Adrenal gland (tissue), 5 donors: ENCODE measurements around the gene UGT1A10.

ENCODE experiments used
- CTCF ChIP-seq, 6 experiments: fragments of 450-650 bp in 4 of 6; fragments of 200-600 bp in 2 of 6; sonication (generic) in 1 of 6; IDR thresholded peaks; 1 replicate in 5 of 6; 2 replicates in 1 of 6; pipeline versions ENCODE4 v1.5.1 to v1.8.0; 2016 to 2021; ENCODE audit warnings: antibody characterized with exemption in 6 of 6, mild to moderate bottlenecking in 2 of 6, moderate library complexity in 1 of 6
- POLR2A ChIP-seq, 2 donors: fragments of 450-650 bp; IDR thresholded peaks; one replicate each; pipeline ENCODE4 v1.6.1; 2017; ENCODE audit warnings: antibody characterized with exemption in 2 of 2, mild to moderate bottlenecking in 2 of 2, moderate library complexity in 1 of 2
- donor health status: DM: no; HTN: no; CAD: no.

GRCh38 chr2:233800208-233800607 is 164.0 kb downstream of the UGT1A10 start:
- TF ChIP-seq CTCF (IDR thresholded peaks at IDR 0.05) = no peak
- no peak for TF ChIP-seq POLR2A (IDR thresholded peaks at IDR 0.05)
